GM18870 (cell line): ENCODE data around the gene PTPRE.

Experiments used
- ATAC-seq: cut with Tn5 transposase; IDR thresholded peaks from one replicate; pipeline ENCODE4 v1.9.1; 2021; ENCODE audit warnings: moderate library complexity; ENCODE audit not compliant: unreplicated experiment

Gene PTPRE

GRCh38 chr10:127923646-127924045 lies 16.7 kb downstream of the PTPRE start:
- no peak for ATAC-seq

- ATAC-seq, result no peak
Measured at GRCh38 chr10:127925471-127926207, 18.7 kb downstream of the PTPRE start.

- no peak for ATAC-seq
Measured at GRCh38 chr10:127926455-127926854, 19.6 kb downstream of the PTPRE start.

GRCh38 chr10:127928021-127928806 lies 21.3 kb downstream of the PTPRE start:
- ATAC-seq, result no peak

- no peak for ATAC-seq
Measured at GRCh38 chr10:127932521-127933270, 25.8 kb downstream of the PTPRE start.

- ATAC-seq, result no peak
Measured at GRCh38 chr10:127933271-127933670, 26.4 kb downstream of the PTPRE start.

GRCh38 chr10:127934383-127934782 lies 27.5 kb downstream of the PTPRE start:
- no peak for ATAC-seq

GRCh38 chr10:127935071-127935561 lies 28.2 kb downstream of the PTPRE start:
- ATAC-seq, result no peak

GRCh38 chr10:127937069-127937468 lies 30.2 kb downstream of the PTPRE start:
- no peak for ATAC-seq

GRCh38 chr10:127937915-127938463 lies 31.1 kb downstream of the PTPRE start:
- ATAC-seq, result no peak

- no peak for ATAC-seq
Measured at GRCh38 chr10:127939786-127940330, 33.0 kb downstream of the PTPRE start.

GRCh38 chr10:127940866-127941640 lies 34.1 kb downstream of the PTPRE start:
- no peak for ATAC-seq

- ATAC-seq, result no peak
Measured at GRCh38 chr10:127942811-127943210, 35.9 kb downstream of the PTPRE start.

GRCh38 chr10:127943336-127943910 lies 36.5 kb downstream of the PTPRE start:
- no peak for ATAC-seq

GRCh38 chr10:127944256-127944655 lies 37.4 kb downstream of the PTPRE start:
- ATAC-seq, result no peak

GRCh38 chr10:127945341-127945758 lies 38.4 kb downstream of the PTPRE start:
- ATAC-seq, result no peak

GRCh38 chr10:127945948-127946711 lies 39.2 kb downstream of the PTPRE start:
- ATAC-seq, result no peak

- no peak for ATAC-seq
Measured at GRCh38 chr10:127947211-127947610, 40.3 kb downstream of the PTPRE start.

GRCh38 chr10:127948791-127949190 lies 41.9 kb downstream of the PTPRE start:
- no peak for ATAC-seq
